ENCODE measurements around the gene NEXN. TPM values are rescaled to one million over a fixed set of nuclear protein-coding genes. Genes with fewer than 3 reads are reported as not detected.

NEXN gene
- total RNA-seq, 1 donor from 2014 or later = 0.31 TPM

DNA sequence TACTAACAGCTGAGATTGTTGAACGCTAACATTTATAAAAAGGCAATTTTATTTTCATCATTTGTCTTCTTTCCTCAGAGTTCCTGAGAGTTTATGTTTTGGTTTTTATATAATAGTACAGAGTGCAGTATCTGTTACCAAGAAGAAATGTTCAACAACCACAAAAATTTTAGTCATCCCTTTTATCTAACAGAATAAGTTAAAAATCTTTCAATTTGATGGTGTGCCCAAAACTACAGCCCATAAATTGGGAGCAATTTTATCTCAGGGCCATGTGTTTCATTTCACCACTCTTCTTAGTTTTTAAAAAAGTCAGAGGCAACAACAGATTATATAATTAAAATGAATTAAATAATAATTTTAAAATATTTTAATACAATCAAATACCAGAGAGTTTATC, 37.1 kb downstream of the NEXN start:
- intact Hi-C loops (cut with micrococcal nuclease) = no loop called here
- no peak for DNase-seq (ENCODE audit: low spot score)
- Mint-ChIP-seq H3K4me3 (no peak overlapping the region), H3K27ac (no peak overlapping the region), H3K4me1 (ENCODE audit: low read depth) (peaks cover 5% of the 10 kb centered on the region), H3K36me3 (ENCODE audit: low read depth) (no peaks in the 10 kb centered on the region), H3K27me3 (ENCODE audit: insufficient read depth) (peaks cover 1% of the 10 kb centered on the region), H3K9me3 (no peaks in the 10 kb centered on the region)

DNA sequence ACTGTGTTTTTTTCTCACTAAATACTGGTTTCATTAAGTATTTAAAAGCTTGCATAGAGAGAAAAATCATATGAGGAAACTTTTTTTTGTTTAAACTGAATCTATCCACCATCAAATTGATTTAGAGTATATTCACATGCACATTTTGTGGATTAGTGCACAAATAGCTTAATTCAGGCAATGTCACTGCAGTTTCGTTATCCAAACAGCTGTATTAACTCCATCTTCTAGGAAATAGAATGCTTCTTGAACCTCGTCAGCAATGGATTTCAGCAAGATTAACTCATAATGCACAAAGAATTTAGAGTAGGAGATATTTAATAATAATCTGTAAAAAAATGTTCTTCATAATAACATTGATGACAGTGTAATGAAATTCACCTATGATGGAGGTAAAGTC, 37.5 kb downstream of the NEXN start:
- Mint-ChIP-seq H3K36me3 (ENCODE audit: low read depth) (no peaks in the 10 kb centered on the region), H3K27ac (no peak overlapping the region), H3K9me3 (no peaks in the 10 kb centered on the region), H3K4me1 (ENCODE audit: low read depth) (peaks cover 5% of the 10 kb centered on the region), H3K4me3 (no peak overlapping the region), H3K27me3 (ENCODE audit: insufficient read depth) (peaks cover 1% of the 10 kb centered on the region)
- DNase-seq (ENCODE audit: low spot score) = no peak
- intact Hi-C loops (cut with micrococcal nuclease) = loop anchor here (2.0 kb wide), 2 partner anchors 53 to 79 kb away; partner anchors contain the start of genes DNAJB4 and FUBP1

- Mint-ChIP-seq H3K4me1 (ENCODE audit: low read depth) (peaks cover 5% of the 10 kb centered on the region), H3K4me3 (peak overlapping the region; percentile 68), H3K9me3 (no peaks in the 10 kb centered on the region), H3K36me3 (ENCODE audit: low read depth) (no peaks in the 10 kb centered on the region), H3K27ac (peak overlapping the region; percentile 41), H3K27me3 (ENCODE audit: insufficient read depth) (peaks cover 1% of the 10 kb centered on the region)
- DNase-seq (ENCODE audit: low spot score) = no peak
- intact Hi-C loops (cut with micrococcal nuclease) = loop anchor here (2.0 kb wide), 2 partner anchors 52 to 78 kb away; partner anchors contain the start of genes DNAJB4 and FUBP1
Measured at GRCh38 chr1:77926561-77927357, 38.3 kb downstream of the NEXN start.

GRCh38 chr1:77927414-77927813, 39.0 kb downstream of the NEXN start:
- Mint-ChIP-seq H3K27me3 (ENCODE audit: insufficient read depth) (peaks cover 1% of the 10 kb centered on the region), H3K4me3 (no peak overlapping the region), H3K9me3 (no peaks in the 10 kb centered on the region), H3K36me3 (ENCODE audit: low read depth) (no peaks in the 10 kb centered on the region), H3K4me1 (ENCODE audit: low read depth) (peaks cover 5% of the 10 kb centered on the region), H3K27ac (no peak overlapping the region)
- intact Hi-C loops (cut with micrococcal nuclease) = loop anchor here (2.0 kb wide), 2 partner anchors 51 to 77 kb away; partner anchors contain the start of genes DNAJB4 and FUBP1
- DNase-seq (ENCODE audit: low spot score) = no peak

GRCh38 chr1:77929806-77930205, 41.4 kb downstream of the NEXN start:
- Mint-ChIP-seq H3K36me3 (ENCODE audit: low read depth) (no peaks in the 10 kb centered on the region), H3K9me3 (no peaks in the 10 kb centered on the region), H3K4me1 (ENCODE audit: low read depth) (peaks cover 5% of the 10 kb centered on the region), H3K4me3 (no peak overlapping the region), H3K27ac (no peak overlapping the region), H3K27me3 (ENCODE audit: insufficient read depth) (no peaks in the 10 kb centered on the region)
- intact Hi-C loops (cut with micrococcal nuclease) = no loop called here
- no peak for DNase-seq (ENCODE audit: low spot score)

GRCh38 chr1:77938651-77939050, 50.2 kb downstream of the NEXN start:
- H3K27ac Mint-ChIP-seq = no peak overlapping the region
- intact Hi-C loops (cut with micrococcal nuclease) = no loop called here

GRCh38 chr1:77940921-77941570, 52.6 kb downstream of the NEXN start:
- Mint-ChIP-seq H3K4me1 (ENCODE audit: low read depth) (peaks cover 20% of the 10 kb centered on the region), H3K36me3 (ENCODE audit: low read depth) (peaks cover 29% of the 10 kb centered on the region), H3K4me3 (no peak overlapping the region), H3K27ac (peak overlapping the region; percentile 14), H3K9me3 (no peaks in the 10 kb centered on the region), H3K27me3 (ENCODE audit: insufficient read depth) (no peaks in the 10 kb centered on the region)
- intact Hi-C loops (cut with micrococcal nuclease) = loop anchor here (10.0 kb wide), 1 partner anchor 116 kb away; no protein-coding TSS in a partner anchor
- no peak for DNase-seq (ENCODE audit: low spot score)

More at GRCh38 chr1:77938651-77939050, 50.2 kb downstream of the NEXN start:
- Mint-ChIP-seq H3K9me3 (no peaks in the 10 kb centered on the region), H3K4me1 (ENCODE audit: low read depth) (peaks cover 20% of the 10 kb centered on the region), H3K4me3 (no peak overlapping the region), H3K36me3 (ENCODE audit: low read depth) (peaks cover 20% of the 10 kb centered on the region), H3K27me3 (ENCODE audit: insufficient read depth) (no peaks in the 10 kb centered on the region)
- no peak for DNase-seq (ENCODE audit: low spot score)

GRCh38 chr1:77942400-77943140, 54.1 kb downstream of the NEXN start:
- Mint-ChIP-seq H3K4me1 (ENCODE audit: low read depth) (peaks cover 20% of the 10 kb centered on the region), H3K27ac (peak overlapping the region; percentile 4), H3K9me3 (no peaks in the 10 kb centered on the region), H3K4me3 (no peak overlapping the region), H3K27me3 (ENCODE audit: insufficient read depth) (no peaks in the 10 kb centered on the region), H3K36me3 (ENCODE audit: low read depth) (peaks cover 32% of the 10 kb centered on the region)
- intact Hi-C loops (cut with micrococcal nuclease) = loop anchor here (10.0 kb wide), 1 partner anchor 118 kb away; no protein-coding TSS in a partner anchor
- no peak for DNase-seq (ENCODE audit: low spot score)

- H3K36me3 Mint-ChIP-seq (ENCODE audit: low read depth) = peaks cover 46% of the 10 kb centered on the region
- H3K9me3 Mint-ChIP-seq = no peaks in the 10 kb centered on the region
- DNase-seq (ENCODE audit: low spot score) = no peak
- H3K4me1 Mint-ChIP-seq (ENCODE audit: low read depth) = peaks cover 27% of the 10 kb centered on the region
- no peak overlapping the region for H3K27ac Mint-ChIP-seq
- H3K4me3 Mint-ChIP-seq = no peak overlapping the region
- H3K27me3 Mint-ChIP-seq (ENCODE audit: insufficient read depth) = no peaks in the 10 kb centered on the region
- intact Hi-C loops (cut with micrococcal nuclease) = loop anchor here (10.0 kb wide), 1 partner anchor 121 kb away; no protein-coding TSS in a partner anchor
Measured at GRCh38 chr1:77945345-77945744, 56.9 kb downstream of the NEXN start.

DNA sequence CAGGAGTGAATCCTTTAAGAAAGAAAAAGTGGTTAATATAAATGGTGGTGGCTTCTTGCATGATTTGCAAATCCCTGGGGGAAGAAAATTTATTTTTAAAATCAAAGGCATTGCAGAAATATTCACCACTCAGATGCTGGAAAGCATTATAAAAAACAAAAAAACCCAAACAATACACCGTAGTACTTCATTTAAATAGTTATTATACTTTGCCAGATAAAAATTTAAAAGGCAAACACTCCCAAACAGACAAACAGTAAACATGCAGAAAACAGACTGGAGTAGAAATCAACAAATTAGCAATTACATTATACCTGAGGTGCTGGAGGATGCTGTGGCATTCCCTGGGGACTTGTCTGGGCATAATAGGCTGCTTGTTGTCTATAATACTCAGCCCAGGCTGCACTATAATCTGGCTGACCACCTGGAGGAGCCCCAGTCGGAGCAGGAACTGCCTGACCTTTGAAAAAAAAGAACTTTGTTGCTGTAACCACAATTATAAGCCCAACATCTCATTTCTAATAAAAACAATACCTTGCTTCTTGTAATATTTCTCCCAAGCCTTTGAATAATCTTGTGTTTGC, 60.5 kb downstream of the NEXN start:
- Mint-ChIP-seq H3K27ac (no peak overlapping the region), H3K9me3 (no peaks in the 10 kb centered on the region), H3K4me1 (ENCODE audit: low read depth) (peaks cover 22% of the 10 kb centered on the region), H3K27me3 (ENCODE audit: insufficient read depth) (no peaks in the 10 kb centered on the region), H3K36me3 (ENCODE audit: low read depth) (peaks cover 50% of the 10 kb centered on the region), H3K4me3 (no peak overlapping the region)
- DNase-seq (ENCODE audit: low spot score) = no peak
- intact Hi-C loops (cut with micrococcal nuclease) = loop anchor here (1.0 to 10.0 kb wide), 2 partner anchors 7 to 124 kb away; no protein-coding TSS in a partner anchor

DNA sequence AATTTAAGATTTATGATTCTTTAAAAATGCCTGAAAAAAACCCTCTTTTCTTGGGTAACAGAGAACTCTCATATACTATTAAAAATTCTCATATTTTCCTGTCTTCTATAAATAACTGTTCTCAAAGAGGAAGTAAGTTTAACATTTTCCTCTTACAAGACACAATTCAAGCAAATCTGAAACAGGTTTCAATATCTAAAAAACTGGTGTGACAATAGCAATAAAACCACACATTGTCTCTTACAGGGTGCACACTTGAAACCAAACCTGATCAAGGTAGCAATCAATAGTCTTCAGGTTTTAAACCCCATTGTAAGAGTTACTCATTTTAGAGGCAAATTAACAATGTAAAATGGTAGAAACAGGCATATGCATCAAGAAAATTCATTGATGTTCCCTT, 62.4 kb downstream of the NEXN start:
- no peaks in the 10 kb centered on the region for H3K9me3 Mint-ChIP-seq
- intact Hi-C loops (cut with micrococcal nuclease) = loop anchor here (2.0 to 10.0 kb wide), 2 partner anchors 14 to 226 kb away; no protein-coding TSS in a partner anchor
- no peak overlapping the region for H3K27ac Mint-ChIP-seq
- no peak overlapping the region for H3K4me3 Mint-ChIP-seq
- H3K27me3 Mint-ChIP-seq (ENCODE audit: insufficient read depth) = no peaks in the 10 kb centered on the region
- peaks cover 22% of the 10 kb centered on the region for H3K4me1 Mint-ChIP-seq (ENCODE audit: low read depth)
- peaks cover 52% of the 10 kb centered on the region for H3K36me3 Mint-ChIP-seq (ENCODE audit: low read depth)
- DNase-seq (ENCODE audit: low spot score) = no peak

DNA sequence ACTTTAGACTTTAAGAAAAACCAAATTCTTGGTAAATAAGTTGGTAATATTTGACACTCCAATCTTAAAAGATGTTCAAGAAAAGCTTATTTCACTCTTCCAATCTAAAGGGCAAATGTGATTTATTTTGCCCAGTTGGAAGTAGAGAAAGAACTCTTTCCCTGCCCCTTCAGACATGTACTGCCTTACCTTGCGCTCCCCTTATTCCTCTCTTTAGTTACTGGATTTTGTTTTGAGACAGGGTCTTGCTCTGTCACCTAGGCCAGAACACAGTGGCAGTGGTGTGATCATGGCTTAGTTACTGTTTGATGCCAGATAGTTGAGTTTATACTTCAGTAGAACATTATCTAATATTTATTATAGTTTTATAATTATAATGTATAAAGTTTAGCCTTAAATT, 62.9 kb downstream of the NEXN start:
- Mint-ChIP-seq H3K27ac (no peak overlapping the region), H3K4me1 (ENCODE audit: low read depth) (peaks cover 22% of the 10 kb centered on the region), H3K4me3 (no peak overlapping the region), H3K36me3 (ENCODE audit: low read depth) (peaks cover 52% of the 10 kb centered on the region), H3K9me3 (no peaks in the 10 kb centered on the region), H3K27me3 (ENCODE audit: insufficient read depth) (no peaks in the 10 kb centered on the region)
- no peak for DNase-seq (ENCODE audit: low spot score)
- intact Hi-C loops (cut with micrococcal nuclease) = loop anchor here (2.0 to 10.0 kb wide), 2 partner anchors 13 to 227 kb away; no protein-coding TSS in a partner anchor

All from activated T-helper 1 cell treated with anti-CD3 and anti-CD28 coated beads, Interleukin-12 subunit alpha, Interleukin-12 subunit beta, Interleukin-2, Interleukin-4 antibody, amounts not matched to agents 30 ng/mL and 10 ng/mL and 1 ng/mL, durations not matched to agents 14 hours and 24 hours and 36 hours (primary cell).